GM15510 (cell line): ENCODE results near the gene MAP2.

ENCODE experiments used
- POLR2A ChIP-seq: IDR thresholded peaks from 3 replicates; pipeline ENCODE4 v1.6.1; 2011; ENCODE audit warnings: borderline replicate concordance; ENCODE audit not compliant: insufficient read length; ENCODE audit errors: extremely low read depth

Gene MAP2

DNA sequence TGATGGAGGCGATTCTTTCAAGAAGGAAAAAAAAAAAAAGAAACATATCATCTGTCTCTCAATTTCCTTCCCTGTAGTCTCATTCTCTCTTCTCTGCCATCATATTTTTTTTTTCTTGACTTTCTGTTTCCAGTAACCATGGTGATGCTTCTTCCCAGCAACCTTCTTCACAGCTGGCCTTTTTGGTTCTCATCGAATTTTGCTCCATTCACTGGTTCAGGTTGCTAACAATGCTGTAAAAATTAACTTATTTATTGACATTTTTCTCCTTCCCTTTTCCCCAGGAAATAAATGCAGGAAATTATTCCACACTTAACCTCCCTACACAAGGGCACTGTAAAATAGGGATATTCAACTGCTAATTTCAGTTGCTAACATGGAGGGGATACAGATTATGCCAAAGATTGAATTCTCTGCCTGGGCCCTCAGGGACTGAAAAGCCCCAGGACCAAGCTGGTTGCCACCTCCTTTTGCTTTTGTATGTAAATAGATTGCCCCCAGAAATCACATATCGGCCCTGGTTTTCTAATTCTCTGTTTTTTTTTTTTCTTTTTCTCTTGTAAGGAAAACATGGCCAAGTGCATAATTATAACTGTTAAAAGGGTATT lies 154.7 kb downstream of the MAP2 start:
- no peak for TF ChIP-seq POLR2A

DNA sequence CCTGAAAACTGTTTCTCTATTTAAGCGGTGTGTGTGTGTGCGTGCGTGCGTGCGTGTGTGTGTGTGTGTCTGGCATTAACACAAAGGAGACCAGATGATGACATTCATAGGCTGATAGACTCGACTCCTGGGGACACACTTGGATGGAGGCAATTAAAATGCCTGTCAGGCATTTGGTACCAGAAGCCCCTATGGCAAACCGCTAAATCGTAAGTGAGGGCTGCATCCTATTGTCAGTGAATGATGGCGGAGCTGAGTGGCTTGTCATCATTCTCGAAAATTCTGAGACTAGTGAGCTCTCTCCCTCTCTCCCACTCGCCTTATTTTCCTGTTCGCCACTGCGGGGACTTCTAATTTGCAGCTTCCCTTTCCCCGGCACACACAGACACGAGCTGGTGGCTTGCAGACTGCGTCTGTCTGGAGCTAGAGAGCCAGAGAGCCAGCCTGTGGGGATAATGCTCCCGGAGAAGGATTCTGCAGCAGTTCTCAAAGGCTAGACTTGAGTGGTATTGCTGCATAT lies 155.4 kb downstream of the MAP2 start:
- no peak for TF ChIP-seq POLR2A

DNA sequence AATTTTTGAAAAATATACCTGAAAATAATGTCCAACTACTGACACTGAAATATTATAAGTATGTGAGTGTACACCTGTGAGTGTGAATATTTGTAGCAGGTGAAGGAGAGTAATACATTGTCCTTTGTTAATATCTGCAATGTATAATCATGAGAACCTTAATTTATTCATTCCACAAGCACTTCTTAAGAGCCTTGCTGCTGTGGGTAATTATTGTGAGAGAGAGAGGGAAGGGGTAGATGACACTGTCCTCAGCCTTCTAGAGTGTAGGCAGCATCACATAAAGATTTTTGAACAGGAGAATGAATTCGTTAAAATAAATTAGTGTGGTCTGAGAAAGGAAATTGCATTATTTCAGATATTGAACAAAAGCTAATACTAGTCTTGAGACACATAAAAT lies 157.2 kb downstream of the MAP2 start:
- TF ChIP-seq POLR2A: no peak

DNA sequence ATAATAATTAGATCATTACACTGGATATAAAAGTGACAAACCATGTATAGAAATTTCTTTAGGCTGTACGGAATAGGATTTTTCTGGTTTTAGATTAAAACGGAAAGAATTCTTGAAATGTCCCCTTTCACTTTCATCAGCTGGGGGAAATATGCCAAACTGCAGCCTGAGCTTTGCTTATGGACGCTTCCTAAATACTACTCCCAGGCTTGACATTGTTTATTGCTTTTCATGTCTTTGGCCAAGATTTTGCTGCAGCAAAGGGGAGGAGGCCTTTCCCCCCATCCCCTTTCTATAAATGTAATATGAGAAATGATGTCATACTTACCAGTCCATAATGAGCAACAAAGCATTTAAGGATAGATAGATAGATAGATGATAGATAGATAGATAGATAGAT lies 158.4 kb downstream of the MAP2 start:
- no peak for TF ChIP-seq POLR2A

DNA sequence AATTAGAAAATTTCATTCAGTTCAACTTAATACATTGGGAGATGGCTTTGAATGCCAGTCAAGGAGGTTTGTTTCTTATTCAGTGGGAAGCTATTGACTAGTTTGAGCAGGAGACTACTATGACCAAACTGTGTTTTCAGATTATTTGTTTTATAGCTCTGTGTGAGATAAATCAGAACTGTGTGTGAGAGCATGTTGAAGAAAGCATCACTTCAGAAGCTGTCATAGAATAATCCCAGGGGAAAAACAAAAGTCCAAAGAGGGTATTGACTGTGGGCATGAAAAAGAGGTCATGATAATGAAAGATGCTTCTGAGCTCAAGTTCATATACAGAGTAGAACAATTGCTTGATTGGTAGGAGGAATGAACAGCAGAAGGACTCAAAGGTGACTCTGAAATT lies 160.6 kb downstream of the MAP2 start:
- TF ChIP-seq POLR2A: no peak

DNA sequence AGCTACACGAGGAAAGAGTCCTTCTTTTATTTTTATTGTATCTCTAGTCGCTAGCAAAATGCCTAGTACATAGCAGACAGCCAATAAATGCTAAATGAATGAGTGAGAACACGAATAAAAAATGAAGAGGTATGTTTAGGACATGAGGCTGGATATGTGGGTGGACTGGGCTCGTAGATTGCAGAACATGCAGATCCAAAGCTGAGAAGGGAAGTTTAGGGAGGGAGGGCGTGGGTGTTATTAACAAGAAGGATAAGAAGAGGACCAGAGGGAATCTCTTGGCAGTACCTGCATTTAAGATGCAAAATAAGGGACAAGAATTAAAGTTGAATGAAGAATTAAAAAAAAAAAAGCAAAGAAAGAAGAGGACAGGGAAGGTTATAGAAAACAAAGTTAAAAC lies 161.1 kb downstream of the MAP2 start:
- TF ChIP-seq POLR2A: no peak

DNA sequence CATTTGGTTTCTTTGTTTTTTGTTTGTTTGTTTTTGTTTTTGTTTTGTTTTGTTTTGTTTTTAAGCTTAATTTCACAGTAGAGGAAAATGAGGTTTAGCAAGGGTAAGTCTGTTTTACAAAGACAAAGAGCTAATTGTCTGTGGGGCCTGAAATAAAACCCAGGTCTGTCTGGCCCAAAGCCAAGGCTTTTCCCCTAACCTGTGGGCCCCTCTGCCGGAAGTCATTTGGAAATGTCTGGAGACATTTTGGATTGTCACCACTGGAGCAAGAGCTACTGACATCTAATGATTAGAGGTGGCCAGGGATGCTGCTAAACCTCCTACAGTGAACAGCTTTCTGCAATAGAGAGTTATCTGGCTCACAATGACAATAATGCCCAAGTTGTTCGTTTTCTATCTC lies 167.2 kb downstream of the MAP2 start:
- TF ChIP-seq POLR2A: no peak

DNA sequence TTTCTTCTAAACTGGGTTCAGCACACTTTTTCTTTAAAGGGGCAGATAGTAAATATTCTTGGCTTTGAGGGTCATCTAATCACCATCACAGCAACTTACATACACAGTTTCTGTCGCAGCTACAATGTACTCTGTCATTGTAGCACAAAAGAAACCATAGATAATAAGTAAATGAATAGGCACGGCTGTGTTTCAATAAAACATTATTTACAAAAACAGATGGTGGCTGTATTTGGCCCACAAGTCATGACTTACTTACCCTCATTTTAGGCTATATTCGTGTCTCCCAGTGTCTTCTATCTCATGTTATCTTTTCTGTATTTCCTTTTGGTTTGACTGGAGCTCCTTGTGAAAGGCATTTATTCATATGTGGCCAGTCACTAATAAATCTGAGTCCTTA lies 168.3 kb downstream of the MAP2 start:
- no peak for TF ChIP-seq POLR2A

DNA sequence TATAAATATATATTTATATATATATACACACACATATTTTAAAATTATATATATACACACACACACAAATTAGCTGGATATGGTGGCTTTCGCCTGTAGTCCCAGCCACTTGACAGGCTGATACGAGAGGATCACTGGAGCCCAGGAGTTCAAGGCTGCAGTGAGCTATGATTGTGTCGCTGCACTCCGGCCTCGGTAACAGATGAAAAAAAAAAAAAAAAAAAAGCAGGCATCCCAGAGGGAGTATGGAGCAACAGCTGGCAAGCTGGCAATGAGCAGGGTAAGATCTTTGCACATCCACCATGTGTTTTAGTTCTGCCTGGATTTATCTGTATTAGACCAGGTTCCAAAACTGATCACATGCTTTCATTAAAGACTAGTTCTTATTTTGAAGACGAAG lies 170.1 kb downstream of the MAP2 start:
- TF ChIP-seq POLR2A: no peak

DNA sequence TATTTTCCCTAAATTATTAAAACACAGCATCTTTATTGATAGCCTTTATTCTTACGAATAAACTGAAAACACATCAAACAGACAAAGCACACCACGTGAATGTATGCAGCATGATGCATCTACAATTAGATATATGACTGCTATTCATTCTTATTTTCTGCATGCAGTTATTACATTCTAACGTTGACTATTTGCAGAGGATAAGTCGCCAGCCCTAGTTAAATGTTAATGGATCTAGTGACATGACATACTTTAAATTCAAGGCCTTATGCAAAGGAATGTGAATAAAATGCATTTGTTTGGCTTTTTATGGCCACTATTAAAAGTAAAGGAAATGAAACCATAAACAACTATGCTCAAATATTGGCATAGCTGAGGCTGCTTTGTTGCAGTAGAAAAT lies 172.4 kb downstream of the MAP2 start:
- TF ChIP-seq POLR2A: no peak

DNA sequence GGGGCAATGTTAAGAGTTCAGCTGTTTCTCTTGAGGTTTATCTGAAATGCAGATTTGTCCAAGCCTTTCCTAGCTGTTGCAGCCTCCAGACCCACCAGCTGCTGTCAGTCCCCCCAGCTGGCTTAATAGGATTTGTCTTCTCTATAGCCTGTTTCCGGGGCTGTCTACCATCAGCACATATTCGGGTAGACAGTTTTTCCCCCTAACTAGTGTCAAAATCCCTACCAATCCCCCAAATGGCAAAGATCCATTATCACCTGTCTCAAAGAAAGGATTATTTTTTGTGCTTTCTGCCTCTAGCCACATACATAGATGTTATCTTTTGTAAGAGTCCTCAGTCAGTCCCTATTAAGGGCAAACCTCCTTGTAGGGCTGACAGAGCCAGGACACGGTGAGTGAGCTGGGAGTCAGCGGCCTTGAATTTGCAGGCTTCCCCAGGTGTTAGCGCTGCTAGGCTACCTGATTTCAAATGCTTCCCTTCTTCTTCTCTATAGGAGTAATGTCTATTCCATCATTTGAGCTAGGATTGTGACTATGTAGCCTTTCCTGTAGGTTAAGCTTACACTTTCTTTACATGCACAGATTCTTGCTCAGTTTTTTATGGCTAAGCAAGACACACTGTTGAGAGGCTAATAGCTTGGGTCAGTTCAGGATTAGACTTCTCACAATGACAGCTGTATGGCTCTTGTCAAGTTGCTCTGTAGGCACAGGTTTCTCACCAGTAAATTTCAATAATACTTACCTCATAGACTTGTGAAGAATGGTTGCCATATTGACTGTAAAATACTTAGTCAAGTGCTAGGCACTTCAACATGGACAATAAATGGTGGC lies 176.7 kb downstream of the MAP2 start:
- no peak for TF ChIP-seq POLR2A

DNA sequence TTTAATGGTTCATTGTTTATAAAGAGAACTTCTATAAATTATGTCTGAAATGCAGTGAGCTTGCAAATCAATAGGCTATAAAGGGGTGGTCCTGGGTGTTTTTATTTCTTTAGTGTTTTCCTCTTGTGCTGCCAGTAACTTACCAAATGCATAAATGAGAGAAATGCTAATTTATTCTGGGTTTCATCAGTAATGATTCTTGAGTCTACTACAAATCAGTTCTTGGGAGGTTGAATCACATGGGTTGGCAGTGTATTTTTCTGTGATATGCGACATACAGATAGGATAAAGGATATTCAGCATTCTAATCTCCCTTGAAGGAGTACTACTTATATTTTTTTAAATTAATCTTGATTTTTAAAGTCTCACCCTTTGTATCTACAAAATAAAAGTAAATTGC lies 177.7 kb downstream of the MAP2 start:
- TF ChIP-seq POLR2A: no peak

DNA sequence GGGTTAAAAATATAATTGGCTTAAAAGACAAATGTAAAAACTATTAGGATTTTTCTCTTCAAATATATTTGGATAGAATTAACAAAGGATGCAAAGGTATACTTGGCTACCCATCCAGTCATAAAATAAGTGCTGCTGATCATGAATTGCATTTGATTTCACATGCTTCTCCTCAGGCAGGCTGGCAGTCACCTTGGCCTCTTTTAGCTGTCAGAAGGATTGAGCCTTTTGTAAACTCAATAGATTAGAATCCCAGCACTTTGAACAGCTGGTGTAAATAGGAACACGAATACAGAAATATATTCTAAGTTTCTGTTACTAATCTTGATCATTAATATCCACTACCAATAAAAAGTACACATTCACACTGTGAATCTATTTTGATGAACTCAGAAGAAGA lies 178.4 kb downstream of the MAP2 start:
- TF ChIP-seq POLR2A: no peak

DNA sequence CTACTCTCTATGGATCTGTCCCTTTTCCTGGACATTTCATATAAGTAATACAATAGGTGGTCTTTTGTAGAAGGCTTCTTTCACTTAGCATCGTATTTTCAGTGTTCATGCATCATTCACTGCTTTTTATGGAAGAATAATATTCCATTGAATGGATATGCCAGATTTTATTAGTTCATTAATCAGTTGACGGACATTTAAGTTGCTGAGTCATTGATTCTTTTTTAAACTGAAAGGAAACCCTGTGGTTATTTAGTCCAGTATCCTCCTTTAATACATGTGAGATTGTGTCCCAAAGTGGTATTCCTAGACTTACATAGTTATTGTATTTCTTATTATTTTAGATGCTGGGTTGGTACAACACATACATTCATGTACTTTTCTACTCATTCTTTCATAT lies 185.7 kb downstream of the MAP2 start:
- TF ChIP-seq POLR2A: no peak

DNA sequence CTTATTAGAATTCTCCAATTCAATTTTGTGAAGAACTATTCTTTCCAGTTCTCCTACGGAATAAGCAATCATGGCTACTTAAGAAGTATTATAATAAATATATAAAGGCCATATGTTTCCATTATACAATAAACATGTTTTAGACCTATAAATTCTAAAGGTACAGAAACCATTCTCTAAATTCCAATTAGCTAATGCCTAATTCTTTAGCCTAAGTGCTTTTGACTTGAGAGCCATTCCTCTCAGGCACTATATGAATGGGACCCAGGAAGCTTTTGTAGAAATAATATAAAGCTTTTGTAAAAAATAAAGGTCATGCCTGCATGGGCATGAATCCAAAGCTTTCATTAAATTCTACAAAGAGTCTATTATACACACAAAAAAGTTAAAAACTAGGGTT lies 186.8 kb downstream of the MAP2 start:
- no peak for TF ChIP-seq POLR2A
